Femur (tissue), 1 donor: ENCODE data around the gene LCE1D.

Experiments used
- DNase-seq: peaks from one replicate; pipeline ENCODE4 v3.0.0-alpha.2; 2017

LCE1D gene

GRCh38 chr1:152817309-152817708, 20.8 kb downstream of the LCE1D start:
- no peak for DNase-seq

- DNase-seq: no peak
These were observed 26.8 kb downstream of the LCE1D start for GRCh38 chr1:152823294-152823693.

GRCh38 chr1:152824964-152825363, 28.4 kb downstream of the LCE1D start:
- DNase-seq: no peak

- no peak for DNase-seq
These were observed 30.7 kb downstream of the LCE1D start, which contains the start of gene LCE1A for GRCh38 chr1:152827173-152827572. TSS of gene LCE1A (plus strand) at chr1:152827473. CDS start at chr1:152827473, 0 bp downstream.

- DNase-seq: no peak
These were observed 40.3 kb downstream of the LCE1D start for GRCh38 chr1:152836870-152837269.

- no peak for DNase-seq
These were observed 46.0 kb downstream of the LCE1D start, which contains the start of gene LCE6A for GRCh38 chr1:152842556-152842955. TSS of gene LCE6A (plus strand) at chr1:152842856. CDS start at chr1:152843521, 665 bp downstream.
